HG02798 (cell line): ENCODE measurements around the gene TAF8.

Experiments used
- ATAC-seq: cut with Tn5 transposase; IDR thresholded peaks from one replicate; pipeline ENCODE4 v1.9.1; 2021; ENCODE audit warnings: mild to moderate bottlenecking; ENCODE audit not compliant: unreplicated experiment, poor library complexity

The TAF8 gene

GRCh38 chr6:42049116-42049809 lies 1.1 kb upstream of the TAF8 start:
- ATAC-seq, result no peak

GRCh38 chr6:42049948-42050296 lies 402 bp upstream of the TAF8 start:
- ATAC-seq, result no peak

- no peak for ATAC-seq
Measured at GRCh38 chr6:42051268-42051653, 937 bp downstream of the TAF8 start.

GRCh38 chr6:42053601-42054000 lies 3.3 kb downstream of the TAF8 start:
- no peak for ATAC-seq

GRCh38 chr6:42059743-42060142 lies 9.4 kb downstream of the TAF8 start:
- ATAC-seq, result no peak

GRCh38 chr6:42066156-42066675 lies 15.9 kb downstream of the TAF8 start:
- ATAC-seq, result no peak

- ATAC-seq, result no peak
Measured at GRCh38 chr6:42068173-42068572, 17.8 kb downstream of the TAF8 start.

GRCh38 chr6:42068872-42069522 lies 18.7 kb downstream of the TAF8 start:
- no peak for ATAC-seq

GRCh38 chr6:42071881-42072583 lies 21.7 kb downstream of the TAF8 start:
- ATAC-seq, result no peak

- no peak for ATAC-seq
Measured at GRCh38 chr6:42073287-42073686, 23.0 kb downstream of the TAF8 start.

- no peak for ATAC-seq
Measured at GRCh38 chr6:42075159-42075838, 25.0 kb downstream of the TAF8 start.

GRCh38 chr6:42078386-42078785 lies 28.1 kb downstream of the TAF8 start:
- ATAC-seq, result no peak

- no peak for ATAC-seq
Measured at GRCh38 chr6:42079941-42080464, 29.7 kb downstream of the TAF8 start.

GRCh38 chr6:42083530-42083929 lies 33.2 kb downstream of the TAF8 start:
- ATAC-seq, result no peak

- no peak for ATAC-seq
Measured at GRCh38 chr6:42084889-42085288, 34.6 kb downstream of the TAF8 start.

GRCh38 chr6:42086046-42087035 lies 36.0 kb downstream of the TAF8 start:
- no peak for ATAC-seq

GRCh38 chr6:42088101-42088591 lies 37.8 kb downstream of the TAF8 start:
- ATAC-seq, result no peak

- no peak for ATAC-seq
Measured at GRCh38 chr6:42090819-42091717, 40.7 kb downstream of the TAF8 start.
